Hepatocyte (in vitro differentiated cells): ENCODE results near the gene ZNF28. TPM values are rescaled to one million over a fixed set of nuclear protein-coding genes. Genes with fewer than 3 reads are reported as not detected.
A peak's percentile ranks its signal among the peaks of the same experiment; 100 is the strongest.
"Not testable (repeated sequence)": the region's sequence is repeated elsewhere in the genome, so short reads cannot be mapped to it uniquely, and the experiment has no call there.

Experiments
- DNase-seq: peaks from one replicate; pipeline ENCODE4 v3.0.0-alpha.2; 2016; ENCODE audit warnings: low spot score
- H2AFZ ChIP-seq: fragments of 200-600 bp; sonication (generic); 2 replicates; pipeline ENCODE4 v1.6.0; 2016; ENCODE audit warnings: antibody characterized with exemption, mild to moderate bottlenecking
- H3K27ac ChIP-seq: fragments of 200-600 bp; sonication (generic); 2 replicates; pipeline ENCODE4 v1.5.1; 2016; ENCODE audit warnings: mild to moderate bottlenecking
- H3K27me3 ChIP-seq: fragments of 200-600 bp; sonication (generic); 2 replicates; pipeline ENCODE4 v1.6.1; 2016
- H3K36me3 ChIP-seq: fragments of 200-600 bp; sonication (generic); replicated peaks from 2 replicates; pipeline ENCODE4 v1.5.1; 2016; ENCODE audit warnings: low read depth; ENCODE audit not compliant: insufficient read depth
- H3K4me1 ChIP-seq: fragments of 200-600 bp; sonication (generic); 2 replicates; pipeline ENCODE4 v1.5.1; 2016; ENCODE audit warnings: mild to moderate bottlenecking, moderate library complexity; ENCODE audit not compliant: insufficient read depth
- H3K4me2 ChIP-seq: fragments of 200-600 bp; sonication (generic); 2 replicates; pipeline ENCODE4 v1.6.0; 2016
- H3K4me3 ChIP-seq: fragments of 200-600 bp; sonication (generic); 2 replicates; pipeline ENCODE4 v1.5.1; 2016; ENCODE audit warnings: mild to moderate bottlenecking
- H3K79me2 ChIP-seq: fragments of 200-600 bp; sonication (generic); 2 replicates; pipeline ENCODE4 v1.6.0; 2017; ENCODE audit warnings: mild to moderate bottlenecking
- H3K9me2 ChIP-seq: fragments of 200-600 bp; sonication (generic); replicated peaks from 2 replicates; pipeline ENCODE4 v1.6.0; 2017; ENCODE audit warnings: mild to moderate bottlenecking; ENCODE audit not compliant: insufficient read depth
- H3K9me3 ChIP-seq: fragments of 200-600 bp; sonication (generic); 2 replicates; pipeline ENCODE4 v1.5.1; 2016; ENCODE audit warnings: low read depth, mild to moderate bottlenecking
- H4K20me1 ChIP-seq: fragments of 200-600 bp; sonication (generic); 2 replicates; pipeline ENCODE4 v1.6.0; 2016; ENCODE audit warnings: mild to moderate bottlenecking; ENCODE audit not compliant: insufficient read depth, poor library complexity, severe bottlenecking
- EZH2 ChIP-seq: fragments of 200-600 bp; sonication (generic); IDR thresholded peaks from 2 replicates; pipeline ENCODE4 v1.6.1; 2016; ENCODE audit warnings: antibody characterized with exemption, mild to moderate bottlenecking, borderline replicate concordance
- EZH2phosphoT487 ChIP-seq: fragments of 200-600 bp; sonication (generic); IDR thresholded peaks from one replicate; pipeline ENCODE4 v1.6.1; 2018; ENCODE audit warnings: antibody characterized with exemption, mild to moderate bottlenecking, low read depth, moderate library complexity; ENCODE audit not compliant: unreplicated experiment, severe bottlenecking
- whole genome bisulfite sequencing: methylation state at CpG from one replicate; pipeline ENCODE4 v1.1.6; 2016; ENCODE audit warnings: low lambda C conversion rate; ENCODE audit errors: missing lambda C conversion rate; 5-methylcytosine and 5-hydroxymethylcytosine counted together
- polyA plus RNA-seq: library from polyadenylated mRNA; unstranded; fragments of >200 nt; fragmentation: Nextera tagmentation; extraction: Ambion mirVana; gene quantifications from 2 replicates; pipeline ENCODE4 v1.2.1, GENCODE V29; 2016
- total RNA-seq: library from RNA; depleted of rRNA; stranded (reverse); fragments of >200 nt; gene quantifications from 2 replicates; pipeline ENCODE4 v1.2.3, GENCODE V29; 2014
- TF ChIP-seq, protein P1 (sequence below): fragments of 200-600 bp; sonication (generic); IDR thresholded peaks from 2 replicates; pipeline ENCODE4 v1.5.1; 2016; ENCODE audit warnings: antibody characterized with exemption, mild to moderate bottlenecking; ENCODE audit not compliant: poor library complexity

Gene ZNF28
- total and polyA plus RNA-seq, 2 experiments from 2014 or later, result 17.4 to 22.4 TPM

DNA sequence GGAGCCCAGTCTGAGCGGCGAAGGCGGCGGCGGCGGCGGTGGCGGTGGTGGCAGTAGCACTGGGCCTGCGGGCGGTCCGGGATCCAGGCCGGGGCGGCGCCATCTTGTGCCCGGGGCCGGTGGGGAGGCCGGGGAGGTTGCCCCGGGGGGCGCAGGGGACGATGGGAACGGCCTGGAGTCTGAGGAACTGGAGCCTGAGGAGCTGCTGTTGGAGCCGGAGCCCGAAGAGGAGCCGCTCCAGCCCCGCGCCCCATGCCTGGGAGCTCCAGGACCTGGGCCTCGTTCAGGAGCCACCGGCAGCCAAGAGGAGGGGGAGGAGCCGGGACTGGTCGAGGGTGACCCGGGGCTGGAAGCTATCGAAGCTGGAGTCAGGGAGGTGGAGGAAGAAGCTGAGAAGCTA, 11.6 kb downstream of the ZNF28 start:
- WGBS, result 98% methylated on average over 20 of the region's 32 CpGs
- H3K9me3 ChIP-seq, result peaks cover 3% of the 10 kb centered on the region

DNA sequence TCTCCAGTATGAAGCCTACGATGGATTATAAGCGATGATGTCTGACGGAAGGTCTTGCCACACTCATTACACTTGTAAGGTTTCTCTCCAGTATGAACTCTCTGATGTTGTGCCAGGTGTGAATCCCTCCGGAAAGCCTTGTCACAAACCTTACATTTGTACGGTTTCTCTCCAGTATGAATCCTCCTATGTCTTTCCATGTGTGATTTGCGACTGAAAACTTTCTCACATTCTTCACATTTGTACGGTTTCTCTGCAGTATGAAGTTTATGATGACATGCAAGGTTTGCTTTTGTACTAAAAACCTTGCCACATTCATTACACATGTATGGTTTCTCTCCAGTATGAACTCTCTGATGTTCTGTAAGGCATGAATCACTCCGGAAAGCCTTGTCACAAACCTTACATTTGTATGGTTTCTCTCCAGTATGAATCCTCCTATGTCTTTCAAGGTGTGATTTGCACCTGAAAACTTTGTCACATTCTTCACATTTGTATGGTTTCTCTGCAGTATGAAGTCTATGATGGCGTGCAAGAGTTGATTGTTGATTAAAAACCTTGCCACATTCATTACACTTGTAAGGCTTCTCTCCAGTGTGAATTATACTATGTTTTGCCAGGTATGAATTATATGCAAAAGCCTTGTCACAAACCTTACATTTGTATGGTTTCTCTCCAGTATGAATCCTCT, 21.3 kb downstream of the ZNF28 start:
- Histone ChIP-seq H3K36me3 (peaks cover 12% of the 10 kb centered on the region), H3K9me3 (peaks cover 32% of the 10 kb centered on the region)
- H3K4me2 ChIP-seq, H3K79me2 ChIP-seq, H2AFZ ChIP-seq, H3K4me3 ChIP-seq, H3K27ac ChIP-seq, DNase-seq, H4K20me1 ChIP-seq, H3K9me2 ChIP-seq, H3K4me1 ChIP-seq, H3K27me3 ChIP-seq: not testable (repeated sequence)
- WGBS, result 96% methylated on average over 9 of the region's 9 CpGs

More for the DNA sequence above, 11.6 kb downstream of the ZNF28 start:
- peaks cover 4% of the 10 kb centered on the region for H3K36me3 ChIP-seq
- H3K4me2 ChIP-seq, result no peak overlapping the region
- no peaks in the 10 kb centered on the region for H3K9me2 ChIP-seq
- no peak for DNase-seq
- no peak for TF ChIP-seq EZH2phosphoT487
- TF ChIP-seq, protein P1, sequence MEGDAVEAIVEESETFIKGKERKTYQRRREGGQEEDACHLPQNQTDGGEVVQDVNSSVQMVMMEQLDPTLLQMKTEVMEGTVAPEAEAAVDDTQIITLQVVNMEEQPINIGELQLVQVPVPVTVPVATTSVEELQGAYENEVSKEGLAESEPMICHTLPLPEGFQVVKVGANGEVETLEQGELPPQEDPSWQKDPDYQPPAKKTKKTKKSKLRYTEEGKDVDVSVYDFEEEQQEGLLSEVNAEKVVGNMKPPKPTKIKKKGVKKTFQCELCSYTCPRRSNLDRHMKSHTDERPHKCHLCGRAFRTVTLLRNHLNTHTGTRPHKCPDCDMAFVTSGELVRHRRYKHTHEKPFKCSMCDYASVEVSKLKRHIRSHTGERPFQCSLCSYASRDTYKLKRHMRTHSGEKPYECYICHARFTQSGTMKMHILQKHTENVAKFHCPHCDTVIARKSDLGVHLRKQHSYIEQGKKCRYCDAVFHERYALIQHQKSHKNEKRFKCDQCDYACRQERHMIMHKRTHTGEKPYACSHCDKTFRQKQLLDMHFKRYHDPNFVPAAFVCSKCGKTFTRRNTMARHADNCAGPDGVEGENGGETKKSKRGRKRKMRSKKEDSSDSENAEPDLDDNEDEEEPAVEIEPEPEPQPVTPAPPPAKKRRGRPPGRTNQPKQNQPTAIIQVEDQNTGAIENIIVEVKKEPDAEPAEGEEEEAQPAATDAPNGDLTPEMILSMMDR, result no peak
- TF ChIP-seq EZH2, result no peak
- no peaks in the 10 kb centered on the region for H3K27me3 ChIP-seq
- H3K27ac ChIP-seq, result no peak overlapping the region
- H3K79me2 ChIP-seq, result no peaks in the 10 kb centered on the region
- no peaks in the 10 kb centered on the region for H3K4me1 ChIP-seq
- no peak overlapping the region for H3K4me3 ChIP-seq
- no peak overlapping the region for H2AFZ ChIP-seq
- H4K20me1 ChIP-seq, result no peaks in the 10 kb centered on the region

DNA sequence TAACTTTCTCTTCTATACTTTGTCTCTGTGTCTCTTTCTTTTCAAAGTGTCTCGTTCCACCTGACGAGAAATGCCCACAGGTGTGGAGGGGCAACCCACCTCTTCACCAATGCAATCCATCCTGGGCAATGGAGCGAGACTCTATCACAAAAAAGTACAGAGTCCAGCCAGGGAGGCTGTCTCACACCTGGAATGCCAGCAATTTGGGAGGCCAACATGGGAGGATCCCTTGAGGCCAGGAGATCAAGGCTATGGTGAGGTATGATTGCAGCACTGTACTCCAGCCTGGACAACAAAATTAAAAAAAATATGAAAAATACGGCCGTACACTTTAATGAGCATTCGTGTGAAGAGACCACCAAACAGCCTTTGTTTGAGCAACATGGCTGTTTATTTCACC, 32.0 kb downstream of the ZNF28 start:
- Histone ChIP-seq H3K4me3 (no peak overlapping the region), H3K9me2 (no peaks in the 10 kb centered on the region), H3K4me1 (no peaks in the 10 kb centered on the region), H4K20me1 (no peaks in the 10 kb centered on the region), H3K27ac (no peak overlapping the region), H3K9me3 (no peaks in the 10 kb centered on the region), H3K27me3 (no peaks in the 10 kb centered on the region), H3K79me2 (peaks cover 5% of the 10 kb centered on the region), H3K36me3 (no peaks in the 10 kb centered on the region), H2AFZ (no peak overlapping the region), H3K4me2 (no peak overlapping the region)
- no peak for DNase-seq
- 87% methylated on average over 6 of the region's 6 CpGs for WGBS
- TF ChIP-seq EZH2 (no peak), EZH2phosphoT487 (no peak)
- TF ChIP-seq, protein P1, result no peak

DNA sequence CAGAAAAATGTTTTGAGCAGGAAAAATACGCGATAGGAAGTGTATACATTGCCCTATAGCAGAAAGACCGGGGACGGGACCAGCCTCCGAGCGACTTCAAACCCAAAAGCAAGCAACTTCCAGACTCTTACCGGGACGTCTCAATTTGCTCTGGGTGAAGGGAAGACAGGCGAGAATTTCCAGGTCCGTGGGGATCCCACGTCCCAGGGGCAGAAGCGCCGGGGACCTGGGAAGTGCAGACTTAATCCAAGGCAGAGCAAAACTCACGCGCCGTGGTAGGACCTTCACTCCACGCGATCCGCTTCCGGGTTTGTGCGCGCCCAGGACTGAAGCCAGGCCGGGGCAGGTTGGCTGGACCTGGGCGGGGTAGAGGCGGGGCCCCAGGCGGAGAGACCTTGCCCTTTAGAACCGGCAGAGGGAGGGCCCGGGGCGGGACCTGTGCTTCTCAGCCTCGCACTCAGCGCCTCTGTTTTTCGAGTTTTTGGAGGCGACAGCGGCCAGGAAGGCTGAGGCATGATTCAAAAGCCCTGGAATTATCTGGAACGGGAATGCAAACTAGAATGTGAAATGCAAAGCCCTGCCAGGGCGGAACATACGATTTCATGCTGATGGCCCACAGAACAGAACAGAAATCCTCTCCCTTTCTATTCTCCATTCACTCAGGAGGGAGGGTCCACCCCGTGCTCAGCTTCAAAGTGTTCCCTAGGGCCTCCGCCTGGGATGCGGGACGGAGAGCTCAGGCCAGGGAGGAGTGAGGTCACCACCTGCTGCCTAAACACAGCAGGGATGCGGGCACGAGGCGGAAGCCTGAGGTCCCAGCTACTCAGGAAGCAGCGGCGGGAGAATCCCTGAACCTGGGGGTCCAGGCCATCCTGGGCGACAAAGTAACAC, 34.7 kb downstream of the ZNF28 start, which contains the start of gene ZNF600:
ZNF600 (minus strand) TSS at position 328 of the 891 bp plus-strand sequence. CDS start 7,903 bp downstream, outside the sequence.
- WGBS, result 2% methylated on average over 46 of the region's 47 CpGs
- DNase-seq, result peak; percentile 91
- Histone ChIP-seq H3K4me2 (peak within 1 kb of the TSS; percentile 93), H2AFZ (peak within 1 kb of the TSS; percentile 91), H3K4me3 (peak within 1 kb of the TSS; percentile 61), H3K27ac (peak within 1 kb of the TSS; percentile 79), H3K79me2 (peaks cover 22% of the 10 kb centered on the region)
- H3K9me2 ChIP-seq, H3K4me1 ChIP-seq, H3K9me3 ChIP-seq, H3K36me3 ChIP-seq, H4K20me1 ChIP-seq, H3K27me3 ChIP-seq: not testable (repeated sequence)
- TF ChIP-seq, protein P1, result peak; percentile 3
